Activated CD4-positive, alpha-beta T cell treated with anti-CD3 and anti-CD28 coated beads, Interleukin-2, amount 10 ng/mL, durations not matched to agents 7 days and 5 days (primary cell): ENCODE data around the gene HDGFL1. TPM values are rescaled to one million over a fixed set of nuclear protein-coding genes. Genes with fewer than 3 reads are reported as not detected.

Experiments used
- CTCF ChIA-PET: fragments of 350-600 bp; sonication (Branson Sonifier 250); formaldehyde crosslinking; loops from one replicate; lab custom pipeline; 2021; ENCODE audit warnings: antibody characterized with exemption; lab: Charles Lee
- POLR2A ChIA-PET: fragments of 350-600 bp; sonication (Branson Sonifier 250); formaldehyde crosslinking; loops from one replicate; lab custom pipeline; 2021; ENCODE audit warnings: antibody characterized with exemption; lab: Charles Lee
- DNase-seq: peaks from one replicate; pipeline ENCODE4 v3.0.0-alpha.2; 2020
- H3K27ac Mint-ChIP-seq: one replicate; pipeline ENCODE4 v1.8.0; 2021; ENCODE audit warnings: mild to moderate bottlenecking, moderate library complexity, mixed read lengths
- H3K27me3 Mint-ChIP-seq: one replicate; pipeline ENCODE4 v1.8.0; 2021; ENCODE audit warnings: mixed read lengths
- H3K36me3 Mint-ChIP-seq: one replicate; pipeline ENCODE4 v1.8.0; 2021; ENCODE audit warnings: low read depth, mixed read lengths
- H3K4me1 Mint-ChIP-seq: one replicate; pipeline ENCODE4 v1.8.0; 2021; ENCODE audit warnings: mixed read lengths
- H3K4me3 Mint-ChIP-seq: one replicate; pipeline ENCODE4 v1.8.0; 2021; ENCODE audit warnings: mild to moderate bottlenecking, moderate library complexity, mixed read lengths
- H3K9me3 Mint-ChIP-seq: one replicate; pipeline ENCODE4 v1.8.0; 2021; ENCODE audit warnings: mixed read lengths
- total RNA-seq, 2 experiments: library from RNA; stranded (reverse); gene quantifications; one replicate each; pipeline ENCODE4 v1.2.3, GENCODE V29; 2021

HDGFL1 gene
- total RNA-seq, 2 experiments from 2014 or later, result not detected

GRCh38 chr6:22568854-22569253 is 512 bp upstream of the HDGFL1 start:
- POLR2A ChIA-PET, result no interaction called here
- Mint-ChIP-seq H3K27ac (no peak overlapping the region), H3K9me3 (no peaks in the 10 kb centered on the region), H3K4me3 (no peak overlapping the region), H3K4me1 (no peaks in the 10 kb centered on the region), H3K36me3 (no peaks in the 10 kb centered on the region), H3K27me3 (no peaks in the 10 kb centered on the region)
- CTCF ChIA-PET, result no interaction called here
- DNase-seq, result no peak

- H3K27ac Mint-ChIP-seq, result no peak overlapping the region
- no peaks in the 10 kb centered on the region for H3K27me3 Mint-ChIP-seq
- CTCF ChIA-PET, result no interaction called here
- POLR2A ChIA-PET, result no interaction called here
- H3K9me3 Mint-ChIP-seq, result no peaks in the 10 kb centered on the region
- no peaks in the 10 kb centered on the region for H3K36me3 Mint-ChIP-seq
- DNase-seq, result no peak
- H3K4me1 Mint-ChIP-seq, result no peaks in the 10 kb centered on the region
- H3K4me3 Mint-ChIP-seq, result no peak overlapping the region
Observed at GRCh38 chr6:22570185-22570551, 802 bp downstream of the HDGFL1 start.

- Mint-ChIP-seq H3K27me3 (no peaks in the 10 kb centered on the region), H3K4me3 (no peak overlapping the region), H3K4me1 (no peaks in the 10 kb centered on the region), H3K36me3 (no peaks in the 10 kb centered on the region), H3K9me3 (no peaks in the 10 kb centered on the region), H3K27ac (no peak overlapping the region)
- no peak for DNase-seq
- ChIA-PET CTCF (no interaction called here), POLR2A (no interaction called here)
Observed at GRCh38 chr6:22575190-22575589, 5.8 kb downstream of the HDGFL1 start.

- Mint-ChIP-seq H3K9me3 (no peaks in the 10 kb centered on the region), H3K4me3 (no peak overlapping the region), H3K4me1 (no peaks in the 10 kb centered on the region), H3K27ac (no peak overlapping the region), H3K27me3 (no peaks in the 10 kb centered on the region), H3K36me3 (no peaks in the 10 kb centered on the region)
- POLR2A ChIA-PET, result no interaction called here
- DNase-seq, result no peak
- CTCF ChIA-PET, result no interaction called here
Observed at GRCh38 chr6:22579439-22579838, 10.1 kb downstream of the HDGFL1 start.

GRCh38 chr6:22580337-22580736 is 11.0 kb downstream of the HDGFL1 start:
- no peaks in the 10 kb centered on the region for H3K27me3 Mint-ChIP-seq
- no peaks in the 10 kb centered on the region for H3K4me1 Mint-ChIP-seq
- no peaks in the 10 kb centered on the region for H3K9me3 Mint-ChIP-seq
- H3K36me3 Mint-ChIP-seq, result no peaks in the 10 kb centered on the region
- no peak overlapping the region for H3K27ac Mint-ChIP-seq
- no peak overlapping the region for H3K4me3 Mint-ChIP-seq
- CTCF ChIA-PET, result no interaction called here
- DNase-seq, result no peak
- POLR2A ChIA-PET, result no interaction called here

- ChIA-PET CTCF (no interaction called here), POLR2A (no interaction called here)
- H3K27ac Mint-ChIP-seq, result no peak overlapping the region
- H3K36me3 Mint-ChIP-seq, result no peaks in the 10 kb centered on the region
- H3K4me3 Mint-ChIP-seq, result no peak overlapping the region
- H3K4me1 Mint-ChIP-seq, result no peaks in the 10 kb centered on the region
- H3K27me3 Mint-ChIP-seq, result no peaks in the 10 kb centered on the region
- DNase-seq, result no peak
- H3K9me3 Mint-ChIP-seq, result no peaks in the 10 kb centered on the region
Observed at GRCh38 chr6:22582417-22583205, 13.2 kb downstream of the HDGFL1 start.

GRCh38 chr6:22583230-22583629 is 13.9 kb downstream of the HDGFL1 start:
- Mint-ChIP-seq H3K4me3 (no peak overlapping the region), H3K4me1 (no peaks in the 10 kb centered on the region), H3K27ac (no peak overlapping the region), H3K27me3 (no peaks in the 10 kb centered on the region), H3K36me3 (no peaks in the 10 kb centered on the region), H3K9me3 (no peaks in the 10 kb centered on the region)
- no peak for DNase-seq
- POLR2A ChIA-PET, result no interaction called here
- CTCF ChIA-PET, result no interaction called here

GRCh38 chr6:22583927-22584326 is 14.6 kb downstream of the HDGFL1 start:
- H3K4me1 Mint-ChIP-seq, result no peaks in the 10 kb centered on the region
- no peaks in the 10 kb centered on the region for H3K27me3 Mint-ChIP-seq
- POLR2A ChIA-PET, result no interaction called here

GRCh38 chr6:22589118-22589517 is 19.8 kb downstream of the HDGFL1 start:
- Mint-ChIP-seq H3K36me3 (no peaks in the 10 kb centered on the region), H3K4me1 (no peaks in the 10 kb centered on the region), H3K9me3 (no peaks in the 10 kb centered on the region), H3K27ac (no peak overlapping the region), H3K27me3 (no peaks in the 10 kb centered on the region), H3K4me3 (no peak overlapping the region)
- DNase-seq, result no peak
- CTCF ChIA-PET, result no interaction called here
- POLR2A ChIA-PET, result no interaction called here

More at GRCh38 chr6:22583927-22584326, 14.6 kb downstream of the HDGFL1 start:
- Mint-ChIP-seq H3K27ac (no peak overlapping the region), H3K9me3 (no peaks in the 10 kb centered on the region), H3K4me3 (no peak overlapping the region), H3K36me3 (no peaks in the 10 kb centered on the region)
- CTCF ChIA-PET, result no interaction called here
- DNase-seq, result no peak

- H3K36me3 Mint-ChIP-seq, result no peaks in the 10 kb centered on the region
- ChIA-PET CTCF (no interaction called here), POLR2A (no interaction called here)
- H3K4me1 Mint-ChIP-seq, result no peaks in the 10 kb centered on the region
- H3K4me3 Mint-ChIP-seq, result no peak overlapping the region
- H3K27ac Mint-ChIP-seq, result no peak overlapping the region
- DNase-seq, result no peak
- H3K27me3 Mint-ChIP-seq, result no peaks in the 10 kb centered on the region
- H3K9me3 Mint-ChIP-seq, result no peaks in the 10 kb centered on the region
Observed at GRCh38 chr6:22590423-22590822, 21.1 kb downstream of the HDGFL1 start.

GRCh38 chr6:22593895-22594294 is 24.5 kb downstream of the HDGFL1 start:
- Mint-ChIP-seq H3K36me3 (no peaks in the 10 kb centered on the region), H3K27me3 (no peaks in the 10 kb centered on the region), H3K4me1 (no peaks in the 10 kb centered on the region), H3K9me3 (no peaks in the 10 kb centered on the region), H3K4me3 (no peak overlapping the region), H3K27ac (no peak overlapping the region)
- ChIA-PET POLR2A (no interaction called here), CTCF (no interaction called here)
- DNase-seq, result no peak

- Mint-ChIP-seq H3K27ac (no peak overlapping the region), H3K4me3 (no peak overlapping the region), H3K4me1 (no peaks in the 10 kb centered on the region), H3K36me3 (no peaks in the 10 kb centered on the region), H3K27me3 (no peaks in the 10 kb centered on the region), H3K9me3 (no peaks in the 10 kb centered on the region)
- POLR2A ChIA-PET, result no interaction called here
- CTCF ChIA-PET, result interaction anchor here (0.6 kb wide), 1 partner anchor 228 kb away, joined by 3 read pairs; no protein-coding TSS in a partner anchor
- no peak for DNase-seq
Observed at GRCh38 chr6:22596011-22596410, 26.6 kb downstream of the HDGFL1 start.

GRCh38 chr6:22598339-22598738 is 29.0 kb downstream of the HDGFL1 start:
- Mint-ChIP-seq H3K36me3 (no peaks in the 10 kb centered on the region), H3K4me3 (no peak overlapping the region), H3K27ac (no peak overlapping the region), H3K4me1 (no peaks in the 10 kb centered on the region), H3K9me3 (no peaks in the 10 kb centered on the region), H3K27me3 (no peaks in the 10 kb centered on the region)
- CTCF ChIA-PET, result no interaction called here
- POLR2A ChIA-PET, result no interaction called here
- DNase-seq, result no peak

- H3K4me3 Mint-ChIP-seq, result no peak overlapping the region
- POLR2A ChIA-PET, result no interaction called here
- H3K36me3 Mint-ChIP-seq, result no peaks in the 10 kb centered on the region
- no peak overlapping the region for H3K27ac Mint-ChIP-seq
- H3K27me3 Mint-ChIP-seq, result no peaks in the 10 kb centered on the region
- H3K4me1 Mint-ChIP-seq, result no peaks in the 10 kb centered on the region
- no peak for DNase-seq
- CTCF ChIA-PET, result no interaction called here
- H3K9me3 Mint-ChIP-seq, result no peaks in the 10 kb centered on the region
Observed at GRCh38 chr6:22600059-22600458, 30.7 kb downstream of the HDGFL1 start.
